Activated T-helper 2 cell treated with anti-CD3 and anti-CD28 coated beads, Interferon-gamma antibody, Interleukin-2, Interleukin-4, amounts not matched to agents 10 μg/mL and 5 μg/mL and 100 μg/mL, durations not matched to agents 14 hours and 24 hours and 36 hours (primary cell): Measurements from ENCODE around the gene CCDC187. TPM values are rescaled to one million over a fixed set of nuclear protein-coding genes. Genes with fewer than 3 reads are reported as not detected.

Experiments used
- DNase-seq: peaks from one replicate; pipeline ENCODE4 v3.0.0; 2021; ENCODE audit warnings: low spot score
- H3K27ac Mint-ChIP-seq: one replicate; pipeline ENCODE4 v1.8.0; 2021; ENCODE audit warnings: mixed read lengths
- H3K27me3 Mint-ChIP-seq: one replicate; pipeline ENCODE4 v1.8.0; 2021; ENCODE audit warnings: low read depth, mixed read lengths
- H3K36me3 Mint-ChIP-seq: one replicate; pipeline ENCODE4 v1.8.0; 2021; ENCODE audit warnings: low read depth, mixed read lengths
- H3K4me1 Mint-ChIP-seq: one replicate; pipeline ENCODE4 v1.8.0; 2021; ENCODE audit warnings: low read depth, mixed read lengths
- H3K4me3 Mint-ChIP-seq: one replicate; pipeline ENCODE4 v1.8.0; 2021; ENCODE audit warnings: low read depth, mild to moderate bottlenecking, moderate library complexity, mixed read lengths
- H3K9me3 Mint-ChIP-seq: one replicate; pipeline ENCODE4 v1.8.0; 2021; ENCODE audit warnings: mixed read lengths
- intact Hi-C: fragments of 100-400 bp; cut with micrococcal nuclease; formaldehyde crosslinking; loops from one replicate; pipeline ENCODE4 v1.15.1; 2023
- total RNA-seq: library from RNA; stranded (reverse); gene quantifications from 2 replicates; pipeline ENCODE4 v1.2.3, GENCODE V29; 2022

The CCDC187 gene
- total RNA-seq, 1 donor from 2014 or later = not detected

DNA sequence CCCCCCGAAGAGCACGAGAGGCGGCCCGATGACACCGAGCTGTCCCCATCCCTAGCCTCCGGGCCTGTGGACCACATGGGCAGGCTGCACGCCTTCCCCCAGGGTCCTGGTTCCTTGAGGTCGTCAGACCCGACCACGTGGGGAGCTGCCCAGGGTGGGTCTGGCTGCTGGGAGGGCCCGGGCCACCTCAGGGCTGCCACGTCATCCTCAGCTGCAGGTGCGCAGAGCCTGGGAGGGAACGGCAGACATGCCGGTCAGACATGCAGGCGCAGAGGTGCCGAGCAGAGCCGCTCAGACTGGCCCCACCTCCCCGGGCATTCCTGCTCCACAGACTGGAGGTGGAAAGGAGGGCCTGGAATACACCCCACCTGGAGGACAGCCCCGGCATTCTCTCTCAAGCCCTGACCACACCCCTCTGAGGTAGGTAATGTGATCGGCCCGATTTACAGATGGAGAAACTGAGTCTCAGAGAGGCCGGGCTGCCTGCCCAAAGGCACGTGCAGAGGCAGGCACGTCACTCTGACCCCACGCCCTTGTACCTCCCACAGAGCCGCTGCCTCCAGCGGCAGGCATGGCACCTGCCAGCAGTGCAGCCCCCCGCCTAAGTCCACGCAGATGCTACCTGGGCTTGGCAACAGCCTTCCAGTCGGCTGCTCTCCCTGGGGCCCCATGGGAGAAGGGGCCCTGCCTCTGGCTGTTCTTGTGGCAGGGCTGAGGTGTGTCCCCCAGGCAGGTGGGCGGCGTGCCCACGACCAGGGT lies 649 bp downstream of the CCDC187 start:
- H3K27ac Mint-ChIP-seq = no peak overlapping the region
- H3K36me3 Mint-ChIP-seq = no peaks in the 10 kb centered on the region
- H3K27me3 Mint-ChIP-seq = no peaks in the 10 kb centered on the region
- no peak for DNase-seq
- intact Hi-C loops = no loop called here
- H3K4me1 Mint-ChIP-seq = no peaks in the 10 kb centered on the region
- no peaks in the 10 kb centered on the region for H3K9me3 Mint-ChIP-seq
- no peak overlapping the region for H3K4me3 Mint-ChIP-seq

- no peak for DNase-seq
- Mint-ChIP-seq H3K9me3 (no peaks in the 10 kb centered on the region), H3K27ac (no peak overlapping the region), H3K4me3 (no peak overlapping the region), H3K4me1 (no peaks in the 10 kb centered on the region), H3K36me3 (no peaks in the 10 kb centered on the region), H3K27me3 (no peaks in the 10 kb centered on the region)
- intact Hi-C loops = no loop called here
These were observed 1.4 kb downstream of the CCDC187 start for GRCh38 chr9:136302527-136302926.

DNA sequence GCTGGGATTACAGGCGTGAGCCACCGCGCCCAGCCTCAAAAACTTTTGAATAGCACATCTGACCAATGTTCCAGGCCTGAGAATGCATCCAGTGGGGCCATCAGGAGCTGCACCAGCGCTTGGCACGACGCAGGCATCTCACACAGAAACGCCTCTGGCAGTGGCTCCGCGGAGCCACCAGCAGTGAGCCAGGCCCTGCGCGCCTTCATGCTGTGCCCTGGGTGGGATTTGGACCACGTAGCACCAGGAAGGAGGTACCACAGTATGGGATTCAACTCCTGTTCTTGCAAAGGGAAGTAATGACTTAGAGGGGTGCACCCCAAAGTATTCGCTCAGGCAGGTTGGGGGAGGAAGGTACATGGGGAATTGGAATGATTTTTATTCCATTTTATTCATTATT lies 3.0 kb downstream of the CCDC187 start:
- Mint-ChIP-seq H3K9me3 (no peaks in the 10 kb centered on the region), H3K4me1 (no peaks in the 10 kb centered on the region), H3K27me3 (no peaks in the 10 kb centered on the region), H3K4me3 (no peak overlapping the region), H3K27ac (no peak overlapping the region), H3K36me3 (no peaks in the 10 kb centered on the region)
- DNase-seq = no peak
- intact Hi-C loops = no loop called here

DNA sequence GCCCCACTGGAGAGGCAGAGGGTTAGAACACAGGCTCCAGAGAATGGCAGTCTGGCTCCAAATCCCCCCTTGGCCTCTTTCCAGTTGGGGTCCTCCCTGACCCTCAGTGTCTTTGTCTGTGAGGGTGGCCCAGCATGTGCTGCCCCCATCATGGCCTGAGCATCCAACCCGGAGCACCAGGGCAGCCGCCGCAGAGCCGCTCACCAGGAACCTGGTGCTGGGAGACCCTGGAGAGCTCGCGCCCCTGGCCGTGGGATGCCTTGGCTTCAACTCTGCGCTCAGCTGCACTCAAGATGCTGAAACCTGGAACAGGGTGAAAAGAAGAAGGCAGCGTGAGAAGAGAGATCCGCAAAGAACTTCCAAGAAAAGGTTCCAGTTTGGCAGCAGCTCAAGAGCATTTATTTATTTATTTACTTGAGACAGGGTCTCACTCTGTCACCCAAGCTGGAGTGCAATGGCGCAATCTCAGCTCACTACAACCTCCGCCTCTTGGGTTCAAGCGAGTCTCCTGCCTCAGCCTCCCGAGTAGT lies 3.8 kb downstream of the CCDC187 start:
- H3K4me3 Mint-ChIP-seq = no peak overlapping the region
- intact Hi-C loops = no loop called here
- H3K4me1 Mint-ChIP-seq = no peaks in the 10 kb centered on the region
- no peaks in the 10 kb centered on the region for H3K36me3 Mint-ChIP-seq
- no peaks in the 10 kb centered on the region for H3K9me3 Mint-ChIP-seq
- no peak overlapping the region for H3K27ac Mint-ChIP-seq
- H3K27me3 Mint-ChIP-seq = no peaks in the 10 kb centered on the region
- no peak for DNase-seq

- intact Hi-C loops = no loop called here
- H3K27me3 Mint-ChIP-seq = no peaks in the 10 kb centered on the region
- H3K4me3 Mint-ChIP-seq = no peak overlapping the region
- H3K36me3 Mint-ChIP-seq = no peaks in the 10 kb centered on the region
- no peak overlapping the region for H3K27ac Mint-ChIP-seq
- no peaks in the 10 kb centered on the region for H3K9me3 Mint-ChIP-seq
- DNase-seq = no peak
- no peaks in the 10 kb centered on the region for H3K4me1 Mint-ChIP-seq
These were observed 4.4 kb downstream of the CCDC187 start for GRCh38 chr9:136299541-136299940.

DNA sequence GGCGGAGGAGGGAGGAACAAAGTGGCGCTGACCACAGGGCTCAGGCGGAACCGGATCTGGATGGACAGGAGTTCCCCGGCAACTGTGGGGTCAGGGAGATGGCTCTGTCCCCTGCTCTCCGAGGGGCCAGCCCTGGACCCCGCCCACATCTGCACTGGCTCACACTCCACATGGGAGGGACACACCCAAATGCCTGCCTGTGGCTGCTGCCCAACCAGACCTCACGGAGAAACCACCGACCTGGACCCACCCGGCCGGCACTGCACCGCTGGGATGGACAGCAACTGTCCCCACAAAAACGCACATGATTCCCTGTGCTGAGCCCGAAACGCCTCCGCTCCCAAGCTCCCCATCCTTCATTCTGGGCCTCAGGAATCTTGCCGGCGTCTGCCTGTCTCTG lies 4.8 kb downstream of the CCDC187 start:
- H3K4me1 Mint-ChIP-seq = no peaks in the 10 kb centered on the region
- H3K4me3 Mint-ChIP-seq = no peak overlapping the region
- DNase-seq = no peak
- intact Hi-C loops = no loop called here
- no peaks in the 10 kb centered on the region for H3K36me3 Mint-ChIP-seq
- H3K27me3 Mint-ChIP-seq = no peaks in the 10 kb centered on the region
- H3K9me3 Mint-ChIP-seq = no peaks in the 10 kb centered on the region
- H3K27ac Mint-ChIP-seq = no peak overlapping the region

GRCh38 chr9:136297766-136298735 lies 5.8 kb downstream of the CCDC187 start:
- intact Hi-C loops = no loop called here
- DNase-seq = no peak
- Mint-ChIP-seq H3K4me1 (no peaks in the 10 kb centered on the region), H3K36me3 (no peaks in the 10 kb centered on the region), H3K27me3 (no peaks in the 10 kb centered on the region), H3K27ac (no peak overlapping the region), H3K4me3 (no peak overlapping the region), H3K9me3 (no peaks in the 10 kb centered on the region)

- intact Hi-C loops = no loop called here
- no peaks in the 10 kb centered on the region for H3K27me3 Mint-ChIP-seq
- no peak for DNase-seq
- no peaks in the 10 kb centered on the region for H3K4me1 Mint-ChIP-seq
- H3K27ac Mint-ChIP-seq = no peak overlapping the region
- H3K4me3 Mint-ChIP-seq = no peak overlapping the region
- H3K36me3 Mint-ChIP-seq = no peaks in the 10 kb centered on the region
- H3K9me3 Mint-ChIP-seq = no peaks in the 10 kb centered on the region
These were observed 6.7 kb downstream of the CCDC187 start for GRCh38 chr9:136297016-136297691.

GRCh38 chr9:136296434-136297015 lies 7.4 kb downstream of the CCDC187 start:
- H3K36me3 Mint-ChIP-seq = no peaks in the 10 kb centered on the region

GRCh38 chr9:136295542-136296433 lies 8.1 kb downstream of the CCDC187 start:
- intact Hi-C loops = no loop called here
- DNase-seq = no peak
- H3K4me1 Mint-ChIP-seq = no peaks in the 10 kb centered on the region
- H3K36me3 Mint-ChIP-seq = no peaks in the 10 kb centered on the region
- no peak overlapping the region for H3K27ac Mint-ChIP-seq
- H3K9me3 Mint-ChIP-seq = no peaks in the 10 kb centered on the region
- no peak overlapping the region for H3K4me3 Mint-ChIP-seq
- no peaks in the 10 kb centered on the region for H3K27me3 Mint-ChIP-seq

More at GRCh38 chr9:136296434-136297015, 7.4 kb downstream of the CCDC187 start:
- Mint-ChIP-seq H3K4me3 (no peak overlapping the region), H3K27ac (no peak overlapping the region), H3K27me3 (no peaks in the 10 kb centered on the region), H3K9me3 (no peaks in the 10 kb centered on the region), H3K4me1 (no peaks in the 10 kb centered on the region)
- intact Hi-C loops = no loop called here
- no peak for DNase-seq

GRCh38 chr9:136295055-136295454 lies 8.8 kb downstream of the CCDC187 start:
- Mint-ChIP-seq H3K4me1 (no peaks in the 10 kb centered on the region), H3K27ac (no peak overlapping the region), H3K4me3 (no peak overlapping the region), H3K36me3 (no peaks in the 10 kb centered on the region), H3K27me3 (no peaks in the 10 kb centered on the region), H3K9me3 (no peaks in the 10 kb centered on the region)
- no peak for DNase-seq
- intact Hi-C loops = no loop called here
